CD4-positive, alpha-beta T cell treated with Interleukin-6 for 4 hours (primary cell): ENCODE data around the gene CCRL2.
"Not testable (repeated sequence)": the region's sequence is repeated elsewhere in the genome, so short reads cannot be mapped to it uniquely, and the experiment has no call there.

Experiments used
- DNase-seq: peaks from one replicate; pipeline ENCODE4 v3.0.0-alpha.2; 2020; ENCODE audit warnings: mixed read lengths

Gene CCRL2

DNA sequence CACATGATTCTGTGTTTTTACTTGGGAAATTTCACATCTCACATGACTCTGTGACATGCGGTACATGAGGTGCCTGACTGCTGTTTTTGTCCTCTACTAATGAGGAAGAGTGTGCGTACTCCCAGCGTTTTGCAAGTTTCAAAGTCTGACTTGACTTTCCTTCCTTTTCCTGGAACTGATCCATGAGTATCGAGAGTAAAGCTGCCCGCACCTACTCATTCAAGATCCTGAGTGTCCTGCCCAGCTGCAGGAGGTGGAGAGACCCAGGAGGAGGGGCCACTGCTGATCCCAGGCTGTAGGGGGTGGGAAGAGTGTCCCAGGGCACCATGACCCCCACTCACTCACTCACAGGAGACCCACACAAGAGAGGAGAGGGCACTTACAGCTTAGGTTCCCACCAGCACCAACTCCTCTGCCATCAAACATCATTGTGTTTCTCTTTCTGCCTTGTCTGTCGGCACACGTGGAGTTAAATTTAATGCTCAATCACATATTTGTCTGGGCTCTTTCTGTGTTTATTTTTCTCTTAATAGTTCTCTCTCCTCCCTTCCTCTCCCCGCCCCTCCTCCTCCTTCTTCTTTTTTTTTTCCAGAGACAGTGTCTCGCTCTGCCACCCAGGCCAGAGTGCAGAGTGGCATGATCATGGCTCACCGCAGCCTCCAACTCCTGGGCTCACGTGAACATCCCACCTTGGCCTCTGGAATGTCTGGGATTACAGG, 1.6 kb upstream of the CCRL2 start:
- no peak for DNase-seq

- no peak for DNase-seq
These were observed 644 bp upstream of the CCRL2 start for GRCh38 chr3:46406443-46406787.

DNA sequence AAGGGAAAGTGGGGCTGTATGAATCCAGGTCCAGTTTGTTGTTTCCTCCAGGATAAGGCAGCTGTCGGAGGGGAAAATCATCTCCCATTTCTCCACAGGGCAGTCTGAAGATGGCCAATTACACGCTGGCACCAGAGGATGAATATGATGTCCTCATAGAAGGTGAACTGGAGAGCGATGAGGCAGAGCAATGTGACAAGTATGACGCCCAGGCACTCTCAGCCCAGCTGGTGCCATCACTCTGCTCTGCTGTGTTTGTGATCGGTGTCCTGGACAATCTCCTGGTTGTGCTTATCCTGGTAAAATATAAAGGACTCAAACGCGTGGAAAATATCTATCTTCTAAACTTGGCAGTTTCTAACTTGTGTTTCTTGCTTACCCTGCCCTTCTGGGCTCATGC, 911 bp downstream of the CCRL2 start:
- DNase-seq, result no peak

- no peak for DNase-seq
These were observed 1.8 kb downstream of the CCRL2 start for GRCh38 chr3:46408853-46409252.

DNA sequence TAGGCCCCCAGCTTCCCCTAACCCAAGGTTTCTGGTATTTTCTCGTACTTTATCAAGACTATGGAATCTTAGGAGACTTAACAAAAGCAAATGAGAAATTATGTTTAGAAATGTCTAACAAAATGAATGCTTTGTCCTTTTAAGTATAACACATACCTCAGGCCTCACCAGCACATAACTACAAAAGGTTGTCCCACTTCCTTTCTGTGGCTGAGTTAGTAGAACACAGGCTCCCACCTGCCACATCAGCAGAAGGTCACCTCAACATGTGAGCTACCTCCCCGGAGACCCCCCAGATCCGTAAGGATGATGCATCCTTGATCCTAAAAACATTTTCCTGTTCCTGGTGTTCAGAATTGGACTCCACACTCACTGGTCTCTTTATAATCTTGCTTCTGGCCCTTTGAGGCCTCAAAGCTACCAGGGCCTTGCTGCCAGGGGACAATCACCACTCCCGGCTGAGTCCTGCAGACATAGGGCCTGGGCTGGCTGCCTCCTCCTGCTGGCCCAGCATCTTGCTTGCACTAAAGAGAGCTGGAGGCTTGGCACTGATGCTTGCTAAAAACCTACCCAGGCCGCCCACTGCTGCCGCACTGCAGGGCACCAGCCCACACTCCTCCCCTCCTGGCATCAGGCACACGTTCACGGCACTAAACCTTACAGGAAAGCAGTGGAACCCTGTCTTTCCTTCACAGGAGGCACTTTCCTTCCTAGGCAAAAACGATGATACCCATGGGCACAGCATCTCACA, 2.9 kb downstream of the CCRL2 start:
- DNase-seq, result no peak

GRCh38 chr3:46410669-46411068, 3.6 kb downstream of the CCRL2 start:
- no peak for DNase-seq

- no peak for DNase-seq
These were observed 4.2 kb downstream of the CCRL2 start for GRCh38 chr3:46411271-46411670.

GRCh38 chr3:46412786-46413298, 5.8 kb downstream of the CCRL2 start:
- DNase-seq, result no peak

- DNase-seq, result no peak
These were observed 6.9 kb downstream of the CCRL2 start for GRCh38 chr3:46413951-46414350.

GRCh38 chr3:46414739-46415138, 7.7 kb downstream of the CCRL2 start:
- DNase-seq, result no peak

GRCh38 chr3:46416125-46416810, 9.2 kb downstream of the CCRL2 start:
- DNase-seq, result no peak

GRCh38 chr3:46416811-46417510, 9.9 kb downstream of the CCRL2 start:
- no peak for DNase-seq

DNA sequence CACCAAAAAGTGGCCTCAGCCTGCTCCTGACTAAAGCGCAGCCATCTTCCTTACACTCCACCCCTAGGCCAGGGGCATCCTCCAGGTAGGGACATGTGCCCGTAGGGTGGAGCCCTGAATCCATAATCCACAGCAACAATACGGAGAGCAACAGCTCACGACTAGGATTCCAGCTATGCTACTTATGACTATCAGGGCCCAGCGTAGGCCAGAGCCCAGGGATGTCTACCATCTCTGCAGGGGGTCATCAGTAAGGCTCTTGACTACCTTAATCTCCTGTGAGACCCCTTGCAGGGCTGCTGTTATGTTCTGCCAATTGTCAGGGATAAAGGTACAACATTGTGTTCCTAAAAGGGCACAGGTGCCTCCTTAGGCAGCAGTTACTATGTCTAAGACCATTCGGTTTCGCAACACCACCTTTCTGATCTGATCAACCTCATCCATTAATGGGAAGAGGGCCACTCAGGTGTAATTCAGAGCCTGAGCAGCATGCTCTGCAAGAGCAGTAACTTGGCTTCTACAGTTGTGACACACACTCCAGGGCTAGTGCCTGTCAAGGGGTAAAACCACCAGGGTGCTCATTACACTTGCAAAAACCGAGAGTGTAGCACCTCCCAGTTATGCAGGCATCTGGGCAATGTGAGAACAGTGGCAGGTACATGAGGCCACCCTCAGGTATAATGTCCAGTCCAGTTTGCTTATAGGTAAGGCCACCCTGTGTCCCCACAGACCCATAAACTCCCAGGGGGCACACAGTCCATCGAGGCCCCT, 11.0 kb downstream of the CCRL2 start:
- no peak for DNase-seq

GRCh38 chr3:46419816-46420215, 12.8 kb downstream of the CCRL2 start:
- DNase-seq, result no peak

DNA sequence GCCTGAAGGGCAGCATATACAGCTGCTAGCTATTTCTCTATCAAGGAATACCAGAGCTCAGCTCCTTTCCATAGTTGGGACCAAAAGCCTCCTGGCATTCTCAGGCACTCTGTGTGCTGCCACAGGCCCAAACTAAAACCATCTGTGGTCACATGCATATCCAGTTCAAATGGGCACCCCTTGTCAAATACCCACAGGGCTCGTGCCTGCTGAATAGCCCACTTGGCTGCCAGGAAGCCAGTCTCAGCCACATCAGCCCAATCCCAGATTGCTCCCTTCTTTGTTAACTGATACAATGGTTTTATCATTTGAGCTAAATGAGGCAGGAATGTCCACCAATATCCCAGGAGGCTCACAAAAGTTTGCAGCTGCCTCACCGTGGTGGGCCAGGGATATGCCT, 13.9 kb downstream of the CCRL2 start:
- DNase-seq, result no peak

GRCh38 chr3:46422617-46423016, 15.6 kb downstream of the CCRL2 start:
- DNase-seq, result no peak

- no peak for DNase-seq
These were observed 16.5 kb downstream of the CCRL2 start for GRCh38 chr3:46423588-46423987.

GRCh38 chr3:46426476-46426875, 19.4 kb downstream of the CCRL2 start:
- not testable (repeated sequence) for DNase-seq

DNA sequence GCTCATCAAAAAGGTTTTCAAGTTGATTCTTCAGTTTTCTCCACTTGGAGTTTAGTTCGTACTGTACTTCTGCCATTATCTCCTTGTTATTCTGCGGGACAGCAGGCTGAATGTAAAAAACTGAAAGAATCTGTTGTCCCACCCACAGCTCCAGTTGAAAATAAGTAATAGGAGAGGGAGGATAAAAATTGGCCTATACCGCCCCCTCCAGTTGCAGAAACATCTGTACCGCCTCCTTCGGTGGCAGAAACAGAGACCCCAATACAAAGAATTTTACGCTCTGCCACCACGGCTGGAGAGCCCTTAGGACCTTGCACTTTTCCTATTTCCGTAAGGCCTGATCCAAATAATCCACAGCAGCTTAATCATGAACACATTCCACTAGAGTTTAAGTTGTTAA, 20.3 kb downstream of the CCRL2 start:
- DNase-seq, result not testable (repeated sequence)

- DNase-seq, result no peak
These were observed 21.1 kb downstream of the CCRL2 start for GRCh38 chr3:46427916-46428833.

- no peak for DNase-seq
These were observed 22.2 kb downstream of the CCRL2 start for GRCh38 chr3:46429250-46429649.
